T follicular helper cell (primary cell): ENCODE results near the gene DDX43.
"Not testable (repeated sequence)": the region's sequence is repeated elsewhere in the genome, so short reads cannot be mapped to it uniquely, and the experiment has no call there.

ENCODE experiments used
- DNase-seq: peaks from one replicate; pipeline ENCODE4 v3.0.0-alpha.2; 2020; ENCODE audit warnings: low read depth

Gene DDX43

GRCh38 chr6:73388800-73389512, 5.7 kb upstream of the DDX43 start:
- no peak for DNase-seq

- DNase-seq = no peak
These were observed 4.8 kb upstream of the DDX43 start for GRCh38 chr6:73389854-73390253.

- DNase-seq = no peak
These were observed 3.0 kb upstream of the DDX43 start for GRCh38 chr6:73391675-73392074.

GRCh38 chr6:73392188-73392587, 2.4 kb upstream of the DDX43 start:
- not testable (repeated sequence) for DNase-seq

GRCh38 chr6:73393278-73393677, 1.4 kb upstream of the DDX43 start:
- no peak for DNase-seq

- DNase-seq = no peak
These were observed 1.2 kb downstream of the DDX43 start for GRCh38 chr6:73395875-73396274.

GRCh38 chr6:73400656-73401055, 6.0 kb downstream of the DDX43 start:
- DNase-seq = no peak

- DNase-seq = no peak
These were observed 14.8 kb downstream of the DDX43 start for GRCh38 chr6:73409395-73409794.

- no peak for DNase-seq
These were observed 18.5 kb downstream of the DDX43 start for GRCh38 chr6:73413102-73413501.

GRCh38 chr6:73418081-73418741, 23.6 kb downstream of the DDX43 start:
- no peak for DNase-seq

- no peak for DNase-seq
These were observed 26.9 kb downstream of the DDX43 start for GRCh38 chr6:73421534-73421933.

GRCh38 chr6:73435236-73435635, 40.6 kb downstream of the DDX43 start:
- DNase-seq = no peak

GRCh38 chr6:73443555-73443954, 48.9 kb downstream of the DDX43 start:
- DNase-seq = no peak

GRCh38 chr6:73451223-73452106, 56.8 kb downstream of the DDX43 start:
- no peak for DNase-seq

GRCh38 chr6:73452107-73452461, 57.5 kb downstream of the DDX43 start, which contains the start of gene CGAS:
Gene CGAS (minus strand): TSS chr6:73452297. CDS start chr6:73452181, 116 bp downstream.
- peak; percentile 60 for DNase-seq

GRCh38 chr6:73455865-73456629, 61.4 kb downstream of the DDX43 start:
- no peak for DNase-seq

- not testable (repeated sequence) for DNase-seq
These were observed 64.8 kb downstream of the DDX43 start for GRCh38 chr6:73459474-73459873.

- DNase-seq = no peak
These were observed 65.4 kb downstream of the DDX43 start for GRCh38 chr6:73460056-73460455.

- DNase-seq = peak; percentile 76
These were observed 67.1 kb downstream of the DDX43 start, which contains the start of gene MTO1 for GRCh38 chr6:73461537-73462350. Gene MTO1 (plus strand): TSS chr6:73461737. CDS start chr6:73461855, 118 bp downstream.
